SH-SY5Y (cell line): ENCODE results near the gene ARSB.

ENCODE experiments used
- GATA2 ChIP-seq: IDR thresholded peaks from 2 replicates; pipeline ENCODE4 v1.6.1; 2011; ENCODE audit warnings: mild to moderate bottlenecking, low read depth, low read length
- GATA3 ChIP-seq: IDR thresholded peaks from 2 replicates; pipeline ENCODE4 v1.6.1; 2011; ENCODE audit warnings: low read depth, mild to moderate bottlenecking, low read length, moderate library complexity

The ARSB gene

DNA sequence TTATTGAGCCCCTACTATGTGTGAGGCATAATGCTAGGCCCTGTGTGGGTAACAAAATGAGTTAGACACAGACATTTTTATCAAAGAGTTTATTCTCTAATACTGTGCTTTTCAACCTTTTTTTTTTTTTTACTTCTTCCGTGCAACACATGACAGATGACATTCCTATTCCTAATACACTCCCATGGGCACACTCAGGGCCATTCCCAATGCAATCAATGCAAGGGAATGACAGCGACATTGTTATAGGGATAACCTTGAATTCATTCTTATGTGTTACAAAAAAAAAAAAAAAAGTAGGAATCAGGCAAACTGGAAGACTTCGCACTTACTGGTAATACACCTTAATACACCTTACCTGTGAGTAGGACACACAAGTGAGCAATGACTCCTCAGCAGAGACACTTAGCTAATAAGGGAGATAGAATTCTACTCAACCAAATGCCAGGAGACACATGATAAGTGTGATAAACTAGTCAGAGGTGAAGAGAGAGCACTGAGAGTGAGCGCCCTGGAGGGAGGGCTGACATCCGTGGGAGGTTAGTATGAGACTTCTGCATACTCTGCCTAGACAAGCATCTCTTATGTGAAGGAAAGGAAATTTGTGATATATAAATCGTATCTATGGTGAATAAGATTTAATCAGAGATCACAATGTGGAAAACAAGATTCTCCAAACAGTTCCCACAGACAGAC lies 21.0 kb upstream of the ARSB start:
- no peak for TF ChIP-seq GATA3
- no peak for TF ChIP-seq GATA2

DNA sequence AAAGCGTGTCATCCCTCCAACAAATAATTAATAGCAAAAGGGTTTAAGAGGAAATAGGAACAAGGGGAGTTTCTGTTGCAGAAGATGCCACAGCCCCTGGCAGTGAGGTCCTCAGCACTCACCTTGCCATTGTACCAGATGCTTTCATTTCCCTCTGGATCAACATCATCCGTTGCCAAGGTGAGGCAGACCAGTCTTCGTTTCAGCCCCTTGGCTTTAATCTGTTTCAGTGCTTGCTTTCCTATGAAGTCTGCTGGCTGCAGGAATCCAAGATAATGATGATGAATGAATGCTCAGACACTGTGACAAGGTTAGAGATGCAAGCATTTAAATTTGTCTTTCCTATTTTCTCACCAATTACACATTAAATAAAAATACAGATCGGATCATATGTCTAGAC lies 20.0 kb upstream of the ARSB start:
- TF ChIP-seq GATA3 (no peak), GATA2 (no peak)

DNA sequence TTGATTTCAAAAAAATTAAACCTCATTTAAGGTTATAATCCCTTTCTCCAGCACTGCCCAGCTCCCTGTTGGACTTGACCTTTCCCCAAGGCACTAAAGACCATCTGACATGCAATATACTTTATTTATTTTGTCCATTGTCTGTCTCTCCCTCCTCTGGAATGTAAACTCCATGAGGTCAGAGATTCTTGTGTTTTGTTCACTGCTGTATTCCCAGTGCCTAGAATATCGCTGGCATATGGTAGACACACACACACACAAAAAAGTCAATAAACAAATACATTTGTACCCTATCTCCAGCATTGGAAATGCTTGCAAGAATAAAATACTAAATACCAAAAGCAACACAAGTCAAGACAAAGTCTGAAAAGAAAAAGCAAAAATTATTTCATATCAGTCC lies 17.3 kb upstream of the ARSB start:
- TF ChIP-seq GATA2 (no peak), GATA3 (no peak)

DNA sequence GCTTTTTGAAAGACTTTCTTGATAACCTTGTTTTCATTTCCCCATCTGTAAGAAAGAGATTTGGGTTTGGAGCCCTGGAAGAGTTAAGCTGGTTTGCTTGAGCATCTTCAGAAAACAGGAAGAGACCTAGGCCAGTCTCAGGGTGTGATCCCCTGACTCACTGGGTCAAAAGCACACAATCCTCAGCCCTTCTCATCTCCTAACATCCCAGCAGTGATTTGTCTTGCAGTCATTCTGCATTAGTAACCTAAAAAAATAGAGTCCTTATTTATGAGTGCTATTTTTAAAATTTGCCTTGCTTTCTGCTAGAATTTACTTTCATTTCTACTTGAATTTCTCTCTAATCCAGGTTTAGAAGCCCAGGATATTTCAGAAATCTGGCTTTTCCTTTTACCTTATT lies 16.4 kb upstream of the ARSB start:
- TF ChIP-seq GATA2 (no peak), GATA3 (no peak)

DNA sequence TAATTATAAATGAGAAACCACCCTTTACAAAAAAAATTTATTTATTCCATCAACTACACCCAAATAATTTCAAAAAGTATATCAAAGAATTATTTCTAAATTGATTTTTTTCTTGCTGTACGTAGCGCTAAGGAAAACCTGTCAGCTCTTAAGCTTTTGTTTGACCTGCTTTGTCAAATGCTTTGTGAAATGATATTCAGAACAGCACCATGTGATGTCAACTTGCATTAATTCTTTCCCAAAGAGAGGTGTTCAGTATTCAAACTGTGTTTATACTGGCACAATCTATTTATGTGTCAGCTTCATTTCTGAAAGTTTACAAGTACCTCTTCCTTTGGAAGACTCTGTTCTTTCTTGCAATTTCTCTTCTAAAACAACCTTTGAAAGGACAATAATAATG lies 12.0 kb upstream of the ARSB start:
- TF ChIP-seq GATA3 = no peak
- no peak for TF ChIP-seq GATA2

DNA sequence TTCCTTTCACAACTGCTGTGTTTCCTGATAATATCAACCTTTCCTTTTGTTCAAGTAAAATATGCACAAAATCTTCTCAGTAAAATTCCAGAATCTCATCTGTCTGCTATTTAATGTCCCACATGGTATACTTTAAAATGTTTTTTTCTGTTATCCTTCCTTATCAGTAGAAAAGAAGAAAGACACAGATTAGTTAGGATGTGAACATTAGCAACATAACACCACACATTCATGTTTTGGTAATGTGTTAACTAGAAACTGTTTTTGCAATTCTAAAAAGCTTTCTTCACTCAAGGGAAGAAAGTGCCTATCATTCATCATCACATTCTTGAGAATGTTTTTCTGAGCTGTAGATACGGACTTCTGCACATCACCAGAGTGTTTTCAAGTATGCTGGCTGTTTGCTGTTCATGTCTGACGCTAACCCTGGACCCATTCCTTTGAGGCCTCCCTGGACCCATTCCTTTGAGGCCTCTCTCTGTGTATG lies 10.5 kb upstream of the ARSB start:
- TF ChIP-seq GATA3 (no peak), GATA2 (no peak)

DNA sequence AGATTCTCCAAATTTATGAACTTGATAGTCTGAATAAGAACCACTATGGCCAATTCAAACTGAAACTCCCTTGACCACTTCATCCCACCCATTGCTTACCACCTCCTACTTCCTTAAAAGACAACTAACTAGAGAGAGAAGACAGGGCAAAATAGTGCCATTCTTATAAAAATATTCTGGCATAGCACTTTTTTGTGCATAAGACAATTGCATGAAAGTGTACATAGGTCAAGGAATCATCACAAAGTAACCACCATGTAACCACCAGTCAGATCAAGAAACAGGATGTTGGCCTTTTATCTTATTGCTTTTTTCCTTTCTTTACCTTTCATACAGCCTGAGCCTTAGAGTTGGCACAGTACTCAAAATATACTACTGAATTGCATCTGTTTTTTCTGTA lies 8.1 kb upstream of the ARSB start:
- TF ChIP-seq GATA2 (no peak), GATA3 (no peak)

DNA sequence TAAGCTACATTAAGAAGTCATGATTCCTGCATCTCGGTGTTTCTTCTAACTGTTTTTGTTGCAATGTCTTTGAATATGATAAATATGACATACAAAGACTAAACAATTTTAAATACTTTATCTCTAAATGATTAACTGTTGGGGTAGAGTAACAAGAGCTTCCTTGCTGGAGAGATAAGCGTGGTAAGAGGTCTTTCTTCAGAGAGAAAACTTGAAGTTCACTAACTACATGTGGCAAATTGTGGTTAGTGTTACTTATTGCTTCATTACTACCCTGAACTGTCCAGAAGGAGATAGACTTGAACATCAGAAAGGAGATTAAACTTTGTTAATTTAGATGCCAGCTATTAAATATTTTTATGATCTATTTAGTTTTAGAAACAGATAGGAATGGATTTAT lies 7.0 kb upstream of the ARSB start:
- no peak for TF ChIP-seq GATA2
- TF ChIP-seq GATA3 = no peak

DNA sequence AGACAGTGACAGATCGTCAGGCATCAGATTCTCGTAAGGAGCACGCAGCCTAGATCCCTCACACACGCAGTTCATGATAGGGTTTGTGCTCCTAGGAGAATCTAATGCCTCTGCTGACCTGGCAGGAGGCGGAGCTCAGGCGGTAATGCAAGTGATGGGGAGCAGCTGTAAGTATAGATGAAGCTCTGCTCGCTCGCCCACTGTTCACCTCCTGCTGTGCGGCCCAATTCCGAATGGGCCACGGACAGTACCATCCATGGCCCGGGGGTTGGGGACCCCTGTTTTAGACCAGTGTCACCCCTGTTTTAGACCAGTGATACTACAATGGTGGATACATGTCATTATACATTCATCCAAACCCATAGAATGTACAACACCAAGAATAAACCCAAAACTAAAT lies 4.0 kb upstream of the ARSB start:
- no peak for TF ChIP-seq GATA2
- no peak for TF ChIP-seq GATA3

DNA sequence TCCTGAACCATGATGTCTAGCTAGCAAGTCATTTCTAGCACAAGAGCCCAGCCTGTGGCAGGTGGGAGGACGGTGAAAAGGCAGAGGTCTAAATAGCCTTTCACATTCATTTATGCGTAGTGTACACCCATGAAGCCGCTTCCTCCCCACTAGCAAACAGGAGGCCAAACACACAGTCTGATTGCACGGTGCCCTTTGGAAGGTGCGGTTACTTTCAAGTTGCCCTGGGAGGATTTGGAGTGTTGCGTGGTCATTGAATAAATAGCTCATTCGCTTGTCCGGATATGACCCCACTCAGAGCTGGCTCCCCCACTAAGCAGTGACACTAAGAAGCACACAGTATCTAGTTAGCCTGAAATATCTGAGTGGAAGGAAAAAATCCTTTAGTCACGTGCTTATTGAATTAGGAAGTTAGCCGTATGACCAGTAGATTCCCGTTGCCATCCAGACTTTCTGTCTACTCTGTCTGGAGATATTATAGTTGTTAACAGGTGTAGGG lies 664 bp upstream of the ARSB start:
- TF ChIP-seq GATA3 (no peak), GATA2 (no peak)

DNA sequence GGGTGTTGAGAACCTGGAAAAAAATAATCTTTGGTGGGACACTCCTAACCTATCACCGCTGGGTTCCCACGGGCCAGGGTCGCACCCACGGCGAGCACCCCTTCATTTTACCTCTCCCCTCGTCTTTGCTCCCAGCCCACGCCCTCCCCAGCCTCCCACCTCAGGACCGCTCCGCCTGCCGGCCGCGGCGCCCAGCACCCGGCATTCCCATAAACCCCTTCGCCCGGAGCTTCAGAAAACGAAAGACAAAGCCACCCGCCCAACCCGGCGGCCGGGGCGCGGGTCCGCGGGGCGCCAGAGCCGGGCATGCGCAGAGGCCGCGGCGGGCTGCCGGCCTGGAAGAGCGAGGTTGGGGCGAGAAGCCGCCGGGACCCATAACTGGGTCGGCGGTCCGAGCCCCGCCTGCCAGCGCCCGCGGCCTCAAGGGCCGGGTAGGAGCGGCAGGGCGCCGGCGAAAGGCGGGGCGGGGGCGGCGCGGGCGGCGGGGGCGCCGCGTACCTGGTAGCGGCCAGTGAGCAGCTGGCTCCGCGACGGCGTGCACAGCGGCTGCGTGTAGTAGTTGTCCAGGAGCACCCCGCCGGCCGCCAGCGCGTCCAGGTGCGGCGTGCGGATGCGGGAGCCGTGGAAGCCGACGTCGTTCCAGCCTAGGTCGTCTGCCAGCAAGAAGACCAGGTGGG lies 533 bp downstream of the ARSB start:
- no peak for TF ChIP-seq GATA3
- TF ChIP-seq GATA2 = no peak

DNA sequence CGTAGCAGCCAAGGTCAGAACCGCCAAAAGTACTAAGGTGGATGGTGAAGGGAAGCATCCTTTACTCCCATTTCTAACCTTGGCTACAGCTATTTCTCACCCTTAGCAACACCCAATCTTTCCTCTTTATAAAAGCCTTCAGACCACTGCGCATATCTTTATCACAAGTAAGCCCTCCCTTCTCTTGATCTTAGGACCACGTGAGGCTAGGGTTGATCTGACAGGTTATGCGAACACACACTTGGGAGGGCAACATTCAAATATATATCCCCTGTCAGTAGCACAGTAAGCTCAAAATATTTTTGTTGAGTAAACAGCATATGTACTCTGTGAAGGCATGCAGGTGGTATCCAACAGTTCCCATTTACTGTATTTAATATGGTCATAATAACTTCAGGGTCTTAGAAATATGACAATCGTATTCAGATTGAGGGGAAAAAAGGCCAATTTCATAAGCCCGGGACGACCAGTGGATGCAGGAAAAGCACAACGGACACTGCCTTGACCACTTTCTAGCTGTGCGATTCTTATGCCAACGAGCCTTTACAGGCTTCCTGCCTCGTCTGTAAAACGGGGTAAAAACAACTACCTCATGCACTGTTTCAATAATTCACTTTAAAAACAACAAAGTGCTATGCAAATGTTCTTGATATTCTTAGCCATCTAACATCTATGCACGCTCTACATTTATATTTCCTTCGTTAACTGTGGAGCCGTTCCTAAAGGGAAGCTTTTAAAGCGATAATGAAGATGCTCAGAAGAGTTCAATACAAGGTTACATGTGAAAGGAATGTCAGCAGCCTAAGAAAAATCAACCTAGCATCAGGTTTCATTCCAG lies 1.3 kb downstream of the ARSB start:
- no peak for TF ChIP-seq GATA2
- no peak for TF ChIP-seq GATA3

DNA sequence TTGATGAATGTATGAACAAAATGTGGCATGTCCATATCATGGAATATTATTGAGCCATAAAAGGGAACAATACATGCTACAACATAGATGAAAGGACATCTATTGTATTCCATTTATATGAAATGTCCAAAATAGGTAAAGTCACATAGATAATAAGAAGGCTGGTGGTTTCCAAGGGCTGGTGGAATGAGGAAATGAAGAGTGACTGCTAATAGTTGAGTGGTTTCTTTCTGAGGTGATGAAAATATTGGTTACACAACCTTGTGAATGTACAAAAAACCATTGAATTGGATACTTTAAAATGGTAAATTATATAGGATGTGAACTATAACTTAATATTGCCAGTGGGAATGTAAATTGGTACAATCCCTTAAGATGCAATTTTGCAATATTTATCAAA lies 5.2 kb downstream of the ARSB start:
- TF ChIP-seq GATA2 = no peak

DNA sequence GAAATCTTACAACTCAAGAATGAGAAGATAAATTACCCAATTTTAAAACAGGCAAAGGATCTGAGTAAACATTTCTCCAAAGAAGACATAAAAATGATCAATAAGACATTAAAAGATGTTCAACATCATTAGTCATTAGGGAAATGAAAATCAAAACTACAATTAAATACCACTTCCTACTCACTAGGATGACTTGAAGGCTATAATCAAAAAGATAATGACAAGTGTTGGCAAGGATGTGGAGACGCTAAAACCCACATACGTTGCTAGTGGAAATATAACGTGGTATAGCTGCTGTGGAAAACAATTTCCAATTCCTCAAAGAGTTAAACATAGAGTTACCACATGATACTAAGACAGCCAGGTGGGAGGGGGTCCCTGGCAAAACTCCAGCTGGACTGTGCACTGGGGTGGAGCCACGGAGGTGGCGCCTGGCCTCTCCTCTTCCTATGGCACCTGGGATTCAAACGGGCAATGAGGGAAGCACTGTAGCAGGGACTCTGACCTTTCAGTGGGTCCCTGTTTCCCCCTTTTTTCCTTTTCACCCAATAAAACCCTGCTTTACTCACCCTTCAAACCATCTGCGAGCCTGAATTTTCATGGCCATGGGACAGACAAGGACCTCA lies 5.9 kb downstream of the ARSB start:
- TF ChIP-seq GATA2 (no peak), GATA3 (no peak)

DNA sequence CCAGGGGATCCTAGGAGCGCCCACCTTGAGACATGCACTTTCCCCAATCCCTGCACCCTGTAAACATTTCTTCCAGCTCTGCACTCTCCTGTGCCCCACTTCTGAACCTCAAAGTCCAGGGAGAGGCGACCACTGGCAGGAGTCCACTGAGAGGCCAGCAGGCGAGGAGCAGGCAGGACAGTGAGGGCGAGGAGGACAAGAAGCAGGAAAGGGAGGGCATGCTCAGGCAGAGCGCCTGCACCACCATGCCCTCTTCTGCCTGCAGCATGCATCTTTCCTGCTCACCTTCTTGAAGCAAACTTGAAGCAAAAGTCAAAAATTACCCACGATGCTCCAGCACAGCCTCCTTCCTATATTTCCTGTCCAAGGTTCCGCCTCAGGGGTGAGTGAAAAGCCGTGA lies 10.1 kb downstream of the ARSB start:
- TF ChIP-seq GATA3 (no peak), GATA2 (no peak)
